NCI-H2196 treated with DMSO at 0.1 percent for 48 hours (cell line): ENCODE data around the gene ZBP1.

ENCODE experiments used
- DNase-seq: peaks from one replicate; lab custom pipeline; 2025; ENCODE audit not compliant: unreplicated experiment; lab: John Stamatoyannopoulos, UW

The ZBP1 gene

DNA sequence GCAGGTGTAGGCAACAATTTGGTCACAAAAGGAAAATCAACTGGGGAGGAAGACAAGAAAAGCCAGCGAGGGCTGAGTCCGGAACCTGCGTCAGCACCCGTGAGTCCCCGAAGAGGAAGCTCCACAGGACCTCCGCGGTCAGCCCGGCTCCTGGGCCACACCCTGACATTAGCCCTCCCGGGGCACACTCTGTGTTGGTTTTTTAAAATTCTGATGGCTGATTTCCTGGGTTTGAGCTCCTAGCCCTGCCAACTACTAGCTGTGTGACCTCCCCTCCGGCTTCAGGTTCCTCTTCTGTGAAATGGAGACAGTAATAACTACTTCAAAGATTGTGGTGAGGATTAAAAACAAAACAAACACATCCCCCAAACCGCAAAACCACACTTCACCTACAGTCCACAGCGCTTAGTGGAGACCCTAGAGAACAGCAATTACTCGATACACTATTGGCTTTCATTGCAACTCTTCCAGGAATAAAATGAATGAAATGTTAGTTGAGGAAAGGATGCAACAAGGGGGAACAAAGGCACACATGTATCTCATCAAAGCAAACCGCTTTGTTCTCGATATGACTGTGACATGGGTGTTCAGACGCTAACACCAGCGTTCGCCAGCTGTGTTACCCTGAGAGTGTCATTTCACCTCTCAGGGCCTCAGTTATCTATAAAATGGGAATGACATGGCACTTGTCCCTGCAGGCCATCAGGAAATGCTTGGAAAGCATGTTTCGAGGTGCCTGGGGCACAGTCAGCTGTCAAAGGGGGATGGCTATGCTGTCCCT is 985 bp downstream of the ZBP1 start:
- no peak for DNase-seq

GRCh38 chr20:57618764-57619050 is 1.5 kb downstream of the ZBP1 start:
- no peak for DNase-seq

DNA sequence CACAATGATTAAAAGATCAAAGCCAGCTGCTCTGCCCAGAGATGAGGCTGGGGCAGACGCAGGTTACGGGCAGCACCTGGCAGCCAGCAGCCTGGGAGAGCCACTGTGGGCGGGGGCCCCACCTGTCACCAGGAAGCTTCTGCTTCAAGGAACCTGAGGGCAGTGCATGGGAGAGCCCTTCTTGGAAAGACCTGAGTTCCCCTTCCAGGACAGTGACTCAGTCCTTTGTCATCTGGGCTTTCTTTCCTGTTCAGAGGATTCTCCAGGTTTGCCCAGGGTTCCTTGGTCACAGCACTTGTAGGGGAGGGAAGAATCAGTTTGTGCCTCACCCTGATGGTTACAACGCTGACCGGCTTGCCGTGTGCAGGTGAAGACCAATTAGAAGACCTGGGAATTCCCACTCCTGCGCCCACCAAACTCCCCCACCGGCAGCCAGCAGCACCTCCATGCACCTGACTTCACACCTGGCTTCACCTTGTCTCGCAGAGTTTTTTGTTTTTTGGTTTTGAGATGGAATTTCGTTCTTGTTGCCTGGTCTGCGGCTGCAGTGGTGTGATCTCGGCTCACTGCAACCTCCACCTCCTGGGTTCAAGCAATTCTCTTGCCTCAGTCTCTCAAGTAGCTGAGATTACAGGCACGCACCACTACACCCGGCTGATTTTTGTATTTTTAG is 2.0 kb downstream of the ZBP1 start:
- no peak for DNase-seq

- DNase-seq: no peak
Observed at GRCh38 chr20:57617079-57617795, 3.0 kb downstream of the ZBP1 start.

DNA sequence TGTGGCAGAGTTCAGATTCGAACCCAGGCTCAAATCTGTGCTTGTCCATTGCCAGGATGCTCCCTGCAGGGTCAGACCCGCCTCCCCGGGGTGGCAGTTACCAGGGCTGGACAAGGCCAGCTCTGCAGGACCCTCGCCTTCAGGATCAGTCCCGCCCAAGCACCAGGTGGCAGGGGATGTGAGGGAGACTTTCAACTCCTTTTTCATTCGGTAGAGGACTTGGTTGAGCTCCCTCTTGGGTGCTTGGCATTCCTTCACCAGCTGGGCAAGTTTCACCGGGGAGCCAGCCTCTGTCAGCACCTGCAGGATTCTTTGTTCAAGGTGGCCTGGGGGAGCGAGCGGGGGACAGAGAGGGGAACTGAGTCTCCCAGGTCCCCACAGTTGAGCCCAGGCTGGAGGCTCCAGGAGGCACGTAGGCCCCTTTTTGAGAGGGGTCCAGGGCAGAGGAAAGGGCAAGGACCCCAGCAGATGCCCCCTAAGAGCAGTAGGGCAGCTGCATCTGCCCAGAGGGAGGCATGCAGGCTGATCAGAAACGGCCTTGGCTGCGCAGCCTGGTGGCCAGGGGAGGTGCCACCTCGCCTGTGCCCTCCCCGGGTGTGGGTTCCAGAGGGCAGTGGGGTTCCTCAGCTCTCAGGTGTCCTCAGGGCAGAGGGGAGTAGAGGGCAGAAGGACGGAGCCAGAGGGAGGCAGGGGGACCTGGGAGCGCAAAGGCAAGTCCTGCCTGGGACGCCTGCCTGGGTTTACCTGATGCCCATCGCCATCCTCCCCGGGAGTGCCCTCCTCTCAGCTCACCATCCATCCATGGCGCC is 3.9 kb downstream of the ZBP1 start:
- no peak for DNase-seq

GRCh38 chr20:57615445-57615811 is 4.8 kb downstream of the ZBP1 start:
- DNase-seq: no peak

DNA sequence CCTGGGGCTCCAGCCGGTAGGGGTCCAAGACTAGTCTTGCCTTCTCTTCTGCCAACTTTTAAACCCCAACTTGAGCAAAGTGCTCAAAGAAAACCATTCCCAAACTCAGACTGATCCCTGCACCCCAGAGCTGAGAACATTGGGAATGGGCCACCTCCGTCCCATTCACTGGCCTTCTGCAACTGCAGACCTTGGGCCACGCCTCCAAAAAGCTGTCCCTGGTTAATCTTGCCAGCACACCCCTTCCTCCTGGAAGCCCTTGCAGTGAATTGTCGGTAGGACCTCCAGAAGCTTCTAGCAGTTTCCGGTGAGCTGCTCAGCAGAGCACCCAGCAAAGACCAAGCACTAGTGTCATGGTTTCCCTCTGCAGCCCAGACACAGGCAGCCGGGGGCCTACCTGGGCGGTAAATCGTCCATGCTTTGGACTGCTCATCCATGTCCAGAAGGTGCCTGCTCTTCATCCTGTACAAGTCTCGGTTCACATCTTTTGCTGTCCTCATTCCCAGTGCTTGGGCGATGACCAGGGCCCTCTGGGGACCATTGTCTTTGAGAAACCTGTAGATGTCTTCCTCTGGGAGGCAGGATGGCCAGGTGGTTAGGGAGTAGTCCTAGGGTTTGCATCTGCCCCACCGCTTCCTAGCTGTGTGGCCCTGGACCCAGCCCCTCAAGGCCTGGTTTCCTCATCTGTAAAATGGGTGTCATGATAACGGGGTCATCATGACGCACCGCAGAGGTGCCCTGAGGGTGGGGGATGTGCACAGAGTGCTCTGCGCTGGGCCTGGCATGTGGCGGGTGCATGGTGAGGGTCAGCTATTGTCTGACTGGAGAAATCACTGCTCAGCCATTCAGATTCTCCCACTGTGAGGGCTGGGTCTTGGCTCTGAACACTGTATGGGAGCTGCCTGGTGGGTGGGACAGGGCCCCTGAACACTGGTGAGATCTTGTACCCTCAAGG is 5.5 kb downstream of the ZBP1 start:
- DNase-seq: no peak

- DNase-seq: no peak
Observed at GRCh38 chr20:57613481-57613921, 6.7 kb downstream of the ZBP1 start.

GRCh38 chr20:57612916-57613315 is 7.3 kb downstream of the ZBP1 start:
- no peak for DNase-seq

GRCh38 chr20:57612436-57612835 is 7.8 kb downstream of the ZBP1 start:
- no peak for DNase-seq

GRCh38 chr20:57611586-57612311 is 8.5 kb downstream of the ZBP1 start:
- no peak for DNase-seq

DNA sequence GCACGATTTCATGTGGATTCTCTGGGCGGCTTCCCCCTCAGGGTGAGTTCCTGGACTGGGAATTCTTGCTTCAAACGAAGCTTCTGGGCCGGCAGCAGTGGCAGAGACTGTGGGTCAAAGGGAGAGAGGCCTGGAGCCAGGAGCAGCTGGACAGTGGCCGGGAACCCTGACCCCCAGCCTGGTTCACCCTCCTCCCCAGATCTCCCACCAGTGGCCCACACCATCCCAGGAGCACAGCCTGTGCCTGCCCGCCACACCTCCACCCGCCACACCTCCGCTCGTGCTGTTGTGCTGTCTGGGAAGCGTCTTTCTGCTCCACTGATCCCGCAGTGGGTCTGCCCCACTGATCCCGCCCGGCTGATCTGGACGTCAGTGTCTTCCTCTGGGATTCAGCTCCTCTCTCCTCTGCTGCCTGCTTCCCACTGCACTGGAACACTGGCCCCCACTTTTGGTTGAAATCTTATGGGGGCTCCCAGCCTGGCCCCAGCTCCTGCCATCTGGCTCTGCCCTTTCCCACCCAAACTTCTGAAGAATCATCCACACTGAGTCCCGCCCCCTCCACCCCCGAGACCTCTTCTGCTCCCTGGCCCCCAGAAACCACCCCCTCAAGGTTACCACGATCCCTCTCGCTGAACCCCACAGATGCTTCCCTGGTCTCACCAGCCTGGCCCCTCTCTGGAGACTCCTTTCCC is 9.8 kb downstream of the ZBP1 start:
- DNase-seq: no peak

DNA sequence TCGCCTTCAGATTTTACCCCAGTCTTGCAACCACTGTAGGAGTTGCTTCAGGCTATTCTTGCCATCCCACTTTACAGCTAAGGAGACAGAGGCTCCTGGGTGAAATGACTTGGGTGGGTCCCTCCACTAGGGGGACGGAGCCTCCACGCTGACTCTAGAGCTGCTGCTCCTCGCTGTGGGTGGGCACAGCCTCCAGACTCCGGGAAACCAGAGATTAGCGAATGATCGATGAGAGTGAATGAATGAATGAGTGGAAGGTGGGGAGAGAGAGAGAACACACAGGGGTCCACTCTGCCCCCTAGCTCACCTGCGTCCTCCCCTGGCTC is 10.4 kb downstream of the ZBP1 start:
- DNase-seq: no peak

- no peak for DNase-seq
Observed at GRCh38 chr20:57609086-57609841, 11.0 kb downstream of the ZBP1 start.

DNA sequence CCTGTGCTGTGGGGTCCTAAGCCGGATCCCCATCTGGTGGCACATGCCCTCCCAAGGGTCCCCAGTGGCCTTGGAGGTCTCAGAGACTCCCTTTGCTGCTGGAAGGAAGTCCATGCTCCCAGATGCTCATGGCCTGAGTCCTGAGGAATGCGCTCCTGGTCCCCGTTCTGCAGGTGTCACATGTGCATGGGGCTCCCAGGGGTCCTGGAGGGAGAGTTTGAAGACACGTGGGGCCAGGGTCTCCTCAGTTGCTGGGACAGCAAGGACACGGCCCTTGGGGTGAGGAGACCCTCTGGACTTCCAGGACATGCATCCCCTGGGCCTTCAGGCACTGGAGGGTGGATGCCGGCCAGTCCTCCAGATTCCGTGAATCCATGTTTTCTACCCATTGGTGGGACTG is 11.7 kb downstream of the ZBP1 start:
- no peak for DNase-seq

GRCh38 chr20:57605878-57606277 is 14.3 kb downstream of the ZBP1 start:
- no peak for DNase-seq

DNA sequence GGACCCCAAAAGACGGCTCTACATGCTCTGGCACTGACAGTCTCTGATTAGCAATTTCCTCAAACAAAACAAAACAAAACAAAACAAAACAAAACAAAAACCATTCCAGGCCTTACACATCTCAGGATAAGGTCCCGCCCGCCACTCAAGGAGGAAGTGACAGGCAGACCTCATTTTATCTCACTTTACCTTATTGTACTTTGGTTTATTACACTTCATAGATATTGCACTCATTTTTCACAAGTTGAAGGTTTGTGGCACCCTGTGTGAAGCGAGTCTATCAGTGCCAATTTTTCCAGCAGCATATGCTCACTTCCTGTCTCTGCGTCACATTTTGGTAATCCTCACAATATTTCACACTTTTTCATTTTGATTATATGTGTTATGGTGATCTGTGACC is 15.2 kb downstream of the ZBP1 start:
- DNase-seq: no peak

DNA sequence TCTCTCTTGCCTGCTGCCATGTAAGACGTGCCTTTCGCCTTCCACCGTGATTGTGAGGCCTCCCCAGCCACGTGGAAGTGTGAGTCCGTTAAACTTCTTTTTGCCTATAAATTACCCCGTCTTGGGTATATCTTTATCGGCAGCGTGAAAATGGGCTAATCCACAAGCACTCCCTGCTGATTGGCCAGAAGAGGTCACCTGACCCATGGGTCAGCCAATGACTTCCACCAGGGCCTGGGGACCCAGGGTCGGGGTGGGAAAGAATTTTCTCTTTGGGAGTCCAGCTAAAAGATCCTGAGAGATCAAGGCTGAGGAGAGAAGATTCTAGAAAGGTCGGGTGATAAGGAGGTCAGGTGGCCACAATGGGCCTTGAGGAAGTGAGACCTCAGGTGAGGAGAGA is 17.1 kb downstream of the ZBP1 start:
- no peak for DNase-seq

DNA sequence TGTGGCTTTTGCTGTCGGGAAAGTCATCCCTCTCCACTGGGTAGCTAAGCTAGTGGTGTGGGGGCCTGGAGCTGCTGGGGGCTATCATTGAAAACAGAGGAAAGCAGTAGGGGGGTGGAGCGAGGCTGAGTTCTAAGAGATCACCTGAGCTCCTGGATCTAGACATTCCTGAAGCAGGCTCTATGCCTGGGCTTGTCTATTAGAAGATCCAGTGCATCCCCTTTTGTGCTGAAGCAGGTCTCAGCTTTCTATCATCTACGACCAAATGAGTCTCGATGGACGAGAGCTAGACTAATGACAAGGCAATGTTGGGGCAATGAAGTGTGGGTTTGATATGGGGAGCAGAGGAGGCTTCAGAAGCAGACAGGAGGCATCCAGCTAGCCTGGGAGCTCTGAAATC is 18.5 kb downstream of the ZBP1 start:
- DNase-seq: no peak
